ENCODE data around the gene SHMT2.

Gene SHMT2

GRCh38 chr12:57215065-57215464, 14.4 kb upstream of the SHMT2 start:
- DNase-seq (ENCODE audit: low read depth) = no peak

DNA sequence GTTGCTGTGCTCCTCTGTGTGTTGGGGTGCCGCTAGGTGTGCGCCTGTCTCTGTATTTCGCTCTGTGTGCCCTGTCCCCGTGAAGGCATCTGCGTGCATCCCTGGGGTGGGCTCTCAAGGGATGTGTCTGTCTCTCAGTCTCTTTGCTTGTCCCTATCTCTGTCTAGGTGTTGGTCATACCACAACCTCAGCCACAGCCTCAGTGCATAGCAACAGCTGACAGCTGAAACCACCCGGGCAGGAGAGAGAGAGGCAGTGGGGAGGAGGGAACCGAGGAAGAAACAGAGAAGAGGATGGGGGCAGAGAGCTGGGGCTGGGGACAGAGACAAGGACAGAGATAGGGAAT, 13.9 kb upstream of the SHMT2 start:
- DNase-seq (ENCODE audit: low read depth) = no peak

DNA sequence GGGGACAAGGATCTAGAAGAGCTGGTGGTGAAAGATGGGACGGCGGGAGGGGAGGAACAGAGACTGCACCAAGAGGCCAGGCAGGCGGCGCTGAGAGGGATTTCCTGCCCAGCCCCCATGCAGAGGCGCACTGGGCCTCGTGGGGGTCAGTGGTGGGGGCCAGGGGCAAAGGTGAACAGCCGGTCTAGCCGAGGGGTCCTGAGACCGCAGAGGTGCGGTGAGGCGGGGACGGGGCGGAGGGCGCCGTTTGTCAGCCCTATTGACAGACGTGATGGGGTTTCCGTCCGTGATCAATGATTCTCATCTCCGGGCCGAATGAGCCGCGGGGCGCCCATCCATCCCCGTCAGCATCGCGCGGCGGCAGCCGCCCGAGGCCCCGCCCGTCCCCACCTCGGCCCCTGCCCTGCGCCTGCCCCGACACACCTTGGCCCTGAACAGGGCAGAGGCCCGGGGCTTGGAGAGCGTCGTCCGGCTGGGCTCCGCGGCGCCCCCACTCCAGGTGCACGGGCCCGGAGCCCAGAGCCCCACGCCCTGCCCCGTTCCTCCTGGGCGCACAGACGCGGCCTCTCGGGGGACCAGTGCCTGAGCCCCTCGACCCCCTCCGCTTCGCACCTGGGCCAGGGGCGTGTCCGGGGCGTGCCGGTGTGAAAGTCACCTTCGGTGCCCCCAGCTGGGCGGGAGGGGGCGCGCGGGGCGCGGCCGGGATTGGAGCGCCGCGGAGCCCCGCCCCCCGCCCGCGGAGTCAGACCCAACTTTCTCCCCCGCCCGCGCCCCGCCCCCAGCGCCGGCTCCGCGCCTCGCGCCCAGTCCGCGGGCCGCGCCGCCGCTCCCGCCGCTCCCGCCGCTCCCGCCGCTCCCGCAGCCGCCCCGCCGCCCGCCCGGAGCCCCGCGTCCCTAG, 13.2 kb upstream of the SHMT2 start, which contains the start of gene NXPH4:
TSS of gene NXPH4 (plus strand) at position 781 of the 898 bp plus-strand sequence. CDS start 176 bp downstream, outside the sequence.
- no peak for DNase-seq (ENCODE audit: low read depth)

DNA sequence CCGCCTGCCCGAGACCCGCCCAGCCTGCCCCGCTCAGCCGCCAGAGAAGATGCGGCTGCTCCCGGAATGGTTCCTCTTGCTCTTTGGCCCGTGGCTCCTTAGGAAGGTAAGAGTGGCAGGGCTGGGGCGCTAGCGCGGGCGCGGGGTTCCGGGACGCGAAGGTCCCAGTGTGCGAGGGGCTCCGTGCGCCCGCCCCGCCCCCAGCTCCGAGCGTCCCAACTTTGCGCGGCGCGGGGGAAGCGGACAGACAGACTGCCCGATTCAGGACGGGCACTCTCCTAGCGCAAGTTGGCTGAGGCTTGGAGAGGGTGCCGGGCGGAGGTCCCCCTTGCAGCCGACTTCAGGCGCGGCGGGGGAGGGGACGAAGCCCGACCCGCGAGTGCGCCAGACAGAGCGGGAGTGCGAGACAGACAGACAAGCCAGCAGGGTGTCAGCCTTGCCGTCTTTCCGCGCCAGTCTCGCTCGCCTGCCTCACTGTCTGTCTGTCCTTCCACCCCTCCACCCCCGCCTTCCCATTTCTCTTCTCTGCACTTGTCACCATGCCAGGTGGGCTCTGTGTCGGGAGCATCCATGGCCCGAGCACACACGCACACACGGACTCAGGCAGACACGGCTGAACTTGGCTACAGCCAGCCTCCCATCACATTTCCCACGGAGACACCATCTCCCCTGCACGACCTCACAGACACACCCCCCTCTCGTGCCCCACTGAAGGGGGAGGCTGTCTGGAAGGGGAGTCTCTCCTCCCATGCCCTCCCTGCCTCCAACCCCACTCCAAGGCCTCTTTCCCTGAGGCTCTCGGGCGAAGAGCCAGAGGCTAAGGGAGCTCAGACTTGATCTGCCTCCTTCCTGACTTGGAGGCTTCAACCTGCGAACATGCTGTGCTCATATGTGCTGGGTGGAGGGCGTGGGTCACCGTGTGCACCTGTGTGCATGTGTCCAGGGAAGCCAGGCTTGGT, 12.3 kb upstream of the SHMT2 start:
- no peak for DNase-seq (ENCODE audit: low read depth)

GRCh38 chr12:57218030-57218853, 11.3 kb upstream of the SHMT2 start:
- no peak for DNase-seq (ENCODE audit: low read depth)

DNA sequence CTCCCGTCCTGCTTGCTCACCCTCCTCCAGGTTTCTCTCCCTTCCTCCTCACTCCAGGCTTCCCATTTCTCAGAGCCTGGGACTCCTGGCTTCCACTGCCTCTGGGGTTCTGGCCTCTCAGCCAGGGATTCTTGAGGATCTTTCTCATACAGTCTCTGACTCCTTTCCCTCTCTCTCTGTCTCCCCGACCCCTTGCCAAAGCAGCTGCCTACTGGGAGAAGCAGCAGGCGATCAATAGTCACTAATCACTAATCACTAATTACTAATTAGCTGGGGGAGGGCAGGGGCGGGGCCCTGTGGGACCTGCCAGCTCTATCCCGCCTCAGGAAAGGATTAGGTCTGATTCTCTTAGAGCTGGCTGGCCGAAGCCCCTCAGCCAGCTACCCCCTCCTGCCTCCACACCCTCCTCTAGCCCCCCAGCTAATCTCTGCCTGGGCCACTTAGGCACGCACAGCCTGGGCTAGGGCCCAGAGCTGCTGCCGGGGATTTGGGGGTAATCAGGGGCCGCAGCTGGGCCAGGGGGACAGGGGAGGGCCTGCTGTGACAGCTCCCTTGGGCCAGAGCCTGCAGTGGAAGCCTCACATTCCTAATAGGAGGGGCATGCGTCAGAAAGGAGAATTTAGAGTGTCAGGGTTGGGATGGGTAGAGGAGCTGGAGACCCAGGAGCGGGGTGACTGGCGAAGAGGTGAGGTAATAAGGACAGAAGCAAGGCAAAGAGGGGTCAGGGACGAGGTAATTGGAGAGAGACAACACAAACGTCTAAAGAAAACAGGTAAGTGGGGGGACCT, 10.1 kb upstream of the SHMT2 start:
- no peak for DNase-seq (ENCODE audit: low read depth)

- DNase-seq (ENCODE audit: low read depth) = no peak
Observed at GRCh38 chr12:57219993-57220754, 9.3 kb upstream of the SHMT2 start.

DNA sequence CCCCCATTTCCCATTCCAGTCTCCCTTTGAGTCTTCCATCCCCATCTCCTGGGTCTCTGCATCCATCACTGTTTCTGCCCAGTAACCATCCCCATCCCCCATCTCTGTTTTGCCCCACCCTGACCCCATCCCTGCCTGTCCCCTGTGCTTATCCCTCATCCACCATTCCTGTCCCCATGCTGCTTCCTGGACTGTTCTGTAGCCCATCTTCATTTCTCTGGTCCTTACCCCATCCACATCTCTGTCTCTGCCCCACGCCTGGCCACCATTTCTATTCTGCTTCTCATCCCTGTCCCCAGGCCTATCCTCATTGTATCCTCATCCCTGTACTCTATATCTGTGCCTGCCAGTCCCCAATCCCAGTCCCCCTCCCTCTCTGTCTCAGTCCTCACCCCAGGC, 8.7 kb upstream of the SHMT2 start:
- DNase-seq (ENCODE audit: low read depth) = no peak

- no peak for DNase-seq (ENCODE audit: low read depth)
Observed at GRCh38 chr12:57221169-57221917, 8.2 kb upstream of the SHMT2 start.

- DNase-seq (ENCODE audit: low read depth) = no peak
Observed at GRCh38 chr12:57222286-57223190, 7.0 kb upstream of the SHMT2 start.

DNA sequence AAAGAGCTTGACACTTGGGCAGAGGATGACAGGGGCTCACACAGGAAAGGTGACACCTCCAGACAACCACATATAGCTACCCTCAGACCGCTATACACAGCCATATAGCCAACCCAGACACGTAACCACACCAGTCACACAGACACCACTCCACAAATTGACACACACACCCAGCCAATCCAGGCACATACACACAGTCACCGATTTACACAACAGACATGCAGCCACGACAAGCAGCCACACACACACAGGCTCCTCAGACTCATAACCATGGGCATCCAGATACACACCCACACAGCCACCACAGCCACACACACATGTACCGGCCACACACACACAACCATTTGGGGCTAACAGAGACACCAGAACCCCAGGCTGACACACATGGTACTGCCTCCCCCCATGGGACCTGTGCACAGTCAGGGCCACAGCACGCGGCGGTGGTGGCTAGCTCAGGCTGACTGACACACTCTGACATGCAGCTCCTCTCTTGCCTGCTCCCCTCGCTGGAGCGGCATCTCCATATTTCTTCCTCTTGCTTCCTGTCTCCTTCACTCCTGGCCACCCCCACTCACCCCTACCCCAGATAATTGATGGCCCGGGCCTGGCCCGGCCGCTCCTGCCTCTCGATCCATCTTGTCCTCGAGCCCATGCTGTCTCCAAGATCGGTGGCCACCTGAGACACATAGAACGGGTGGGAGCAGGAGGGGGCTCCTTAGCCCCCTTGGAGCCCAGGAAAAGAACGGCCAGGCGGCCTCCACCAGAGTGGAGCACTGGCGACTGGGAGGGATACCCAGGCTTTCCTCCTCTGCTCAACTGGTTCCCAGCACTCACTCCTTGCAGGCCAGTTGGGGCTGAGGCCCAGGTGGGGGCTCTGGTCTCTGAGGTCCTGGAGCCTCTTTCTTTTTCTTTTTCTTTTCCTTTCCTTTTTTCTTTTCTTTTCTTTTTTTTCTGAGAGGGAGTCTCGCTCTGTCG, 6.0 kb upstream of the SHMT2 start:
- no peak for DNase-seq (ENCODE audit: low read depth)

DNA sequence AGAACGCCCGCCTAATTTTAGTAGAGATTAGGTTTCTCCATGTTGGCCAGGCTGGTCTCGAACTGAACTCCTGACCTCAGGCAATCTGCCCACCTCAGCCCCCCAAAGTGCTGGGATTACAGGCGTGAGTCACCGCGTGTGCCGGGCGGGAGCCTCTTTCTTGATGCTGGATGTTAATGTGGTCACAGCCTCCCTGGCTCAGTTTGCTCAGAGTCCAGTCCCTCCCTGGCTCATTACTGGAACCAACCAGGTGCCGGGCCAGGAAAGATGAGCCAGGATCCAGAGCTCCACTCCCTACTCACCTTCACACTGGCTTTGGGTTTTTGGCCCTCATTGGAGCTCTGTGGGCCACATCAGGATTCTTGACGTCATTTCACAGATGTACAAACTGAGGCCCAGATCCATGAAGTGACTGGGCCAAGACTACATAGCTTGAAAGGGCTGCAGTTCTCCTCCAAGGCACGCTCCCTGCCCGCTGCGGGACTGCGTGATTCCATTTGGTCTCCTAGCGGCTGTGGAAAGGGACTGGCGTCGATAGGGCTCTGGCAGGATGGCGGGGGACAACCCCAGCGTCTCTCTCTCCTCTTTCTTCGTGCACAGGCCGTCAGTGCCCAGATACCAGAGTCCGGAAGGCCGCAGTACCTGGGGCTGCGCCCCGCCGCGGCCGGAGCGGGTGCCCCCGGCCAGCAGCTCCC, 5.1 kb upstream of the SHMT2 start:
- no peak for DNase-seq (ENCODE audit: low read depth)

DNA sequence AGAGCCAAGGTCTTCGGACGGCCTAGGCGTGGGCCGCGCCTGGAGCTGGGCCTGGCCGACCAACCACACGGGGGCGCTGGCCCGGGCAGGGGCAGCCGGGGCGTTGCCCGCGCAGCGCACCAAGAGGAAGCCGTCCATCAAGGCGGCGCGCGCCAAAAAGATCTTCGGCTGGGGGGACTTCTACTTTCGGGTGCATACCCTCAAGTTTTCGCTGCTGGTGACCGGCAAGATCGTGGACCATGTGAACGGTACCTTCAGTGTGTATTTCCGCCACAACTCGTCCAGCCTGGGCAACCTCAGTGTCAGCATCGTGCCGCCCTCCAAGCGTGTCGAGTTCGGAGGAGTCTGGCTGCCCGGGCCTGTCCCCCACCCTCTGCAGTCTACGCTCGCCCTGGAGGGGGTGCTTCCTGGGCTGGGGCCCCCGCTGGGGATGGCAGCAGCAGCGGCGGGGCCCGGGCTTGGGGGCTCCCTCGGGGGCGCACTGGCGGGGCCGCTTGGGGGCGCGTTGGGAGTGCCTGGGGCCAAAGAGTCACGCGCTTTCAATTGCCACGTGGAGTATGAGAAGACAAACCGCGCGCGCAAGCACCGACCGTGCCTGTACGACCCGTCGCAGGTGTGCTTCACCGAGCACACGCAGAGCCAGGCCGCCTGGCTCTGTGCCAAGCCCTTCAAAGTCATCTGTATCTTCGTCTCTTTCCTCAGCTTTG, 4.4 kb upstream of the SHMT2 start:
- DNase-seq (ENCODE audit: low read depth) = no peak

DNA sequence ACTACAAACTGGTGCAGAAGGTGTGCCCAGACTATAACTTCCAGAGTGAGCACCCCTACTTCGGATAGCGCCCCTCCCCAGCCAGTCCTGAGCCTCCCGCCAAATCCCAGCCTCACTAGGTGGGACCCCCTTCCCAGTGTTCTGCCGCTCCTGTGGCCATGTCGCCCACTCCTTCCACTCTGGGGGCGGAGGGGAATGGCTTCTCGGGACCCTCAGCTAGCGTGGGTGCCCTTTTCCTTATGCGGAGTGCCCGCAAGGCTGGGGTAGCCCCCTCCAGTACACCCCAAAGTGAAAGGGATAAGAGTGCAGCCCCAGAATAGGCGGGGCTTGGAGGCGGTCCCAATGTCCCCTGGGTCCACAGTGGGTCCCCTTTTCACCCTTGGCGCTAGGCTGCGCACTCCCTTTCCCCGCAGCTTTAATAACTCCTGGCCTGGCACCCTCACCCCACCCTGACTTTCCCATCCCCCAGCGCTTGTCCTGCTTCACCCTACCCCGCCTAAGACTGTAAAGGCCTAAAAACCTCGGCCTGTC, 3.8 kb upstream of the SHMT2 start:
- no peak for DNase-seq (ENCODE audit: low read depth)

- no peak for DNase-seq (ENCODE audit: low read depth)
Observed at GRCh38 chr12:57226588-57227314, 2.8 kb upstream of the SHMT2 start.
